ENCODE measurements around the gene ZNF268.
"Not testable (repeated sequence)": the region's sequence is repeated elsewhere in the genome, so short reads cannot be mapped to it uniquely, and the experiment has no call there.

The ZNF268 gene

DNA sequence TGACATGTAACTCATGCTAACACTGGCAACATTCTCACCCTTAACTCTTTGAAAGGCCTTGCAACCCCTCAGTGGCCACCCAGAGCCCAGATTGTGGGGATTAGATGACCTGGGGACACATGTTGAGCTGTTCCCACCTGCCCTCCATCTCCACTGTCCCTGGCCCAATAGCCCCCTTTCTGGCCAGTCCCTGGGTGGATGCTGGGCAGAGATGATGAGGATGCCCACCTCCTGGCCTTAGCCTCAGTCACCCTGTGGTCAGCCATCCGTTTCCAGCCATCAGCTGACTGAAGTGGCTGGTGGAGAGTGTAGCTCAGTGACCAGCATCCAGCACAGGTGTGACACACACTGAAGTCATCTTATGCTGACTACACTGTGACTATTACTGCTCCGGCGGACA lies 49.7 kb downstream of the ZNF268 start:
- DNase-seq = no peak

DNA sequence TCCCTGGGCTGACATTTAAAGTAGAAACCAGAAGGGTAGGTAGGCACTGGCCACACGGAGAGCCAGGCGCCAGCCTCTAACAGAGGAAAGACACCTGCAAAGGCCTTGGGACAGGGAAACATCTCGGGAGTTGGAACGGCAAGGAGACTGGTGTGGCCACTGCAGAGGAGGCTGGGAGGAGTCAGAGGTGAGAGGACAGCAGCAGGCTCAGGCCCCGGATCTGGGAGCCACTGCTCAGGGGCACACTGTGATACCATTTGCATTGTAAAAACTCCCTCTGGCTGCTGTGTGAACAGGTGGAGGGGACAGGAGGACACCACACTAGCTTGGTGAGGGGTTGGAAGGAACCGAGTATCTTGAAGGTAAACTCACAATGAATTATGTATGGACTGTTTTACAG lies 51.7 kb downstream of the ZNF268 start:
- DNase-seq = no peak

DNA sequence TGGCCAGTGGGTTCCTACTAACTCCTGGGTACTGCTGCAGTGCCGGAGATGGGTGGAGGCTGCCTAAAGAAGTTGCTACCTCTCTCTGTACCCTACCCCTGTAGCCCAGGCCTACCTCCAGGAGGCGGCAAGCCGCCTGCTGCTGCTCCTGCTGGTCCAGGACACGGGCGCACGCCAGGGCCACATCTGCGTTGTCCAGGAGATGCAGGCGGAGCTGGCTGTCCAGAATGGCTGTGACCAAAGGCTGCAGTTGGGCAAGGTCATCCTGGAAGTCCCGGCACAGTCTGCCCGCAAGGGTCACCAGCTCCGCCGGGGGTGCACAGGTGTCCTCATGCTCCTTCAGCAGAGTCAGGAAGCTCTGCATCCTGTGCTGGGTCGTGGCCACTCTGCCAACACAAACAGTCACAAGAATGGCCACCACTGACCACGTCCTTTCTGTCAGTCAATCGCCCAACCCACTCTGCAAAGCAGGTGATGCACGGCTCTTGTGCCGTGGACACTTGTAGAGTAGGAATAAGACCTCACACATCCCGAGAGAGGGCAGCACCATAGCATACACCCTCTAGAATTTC lies 52.8 kb downstream of the ZNF268 start:
- DNase-seq = no peak

DNA sequence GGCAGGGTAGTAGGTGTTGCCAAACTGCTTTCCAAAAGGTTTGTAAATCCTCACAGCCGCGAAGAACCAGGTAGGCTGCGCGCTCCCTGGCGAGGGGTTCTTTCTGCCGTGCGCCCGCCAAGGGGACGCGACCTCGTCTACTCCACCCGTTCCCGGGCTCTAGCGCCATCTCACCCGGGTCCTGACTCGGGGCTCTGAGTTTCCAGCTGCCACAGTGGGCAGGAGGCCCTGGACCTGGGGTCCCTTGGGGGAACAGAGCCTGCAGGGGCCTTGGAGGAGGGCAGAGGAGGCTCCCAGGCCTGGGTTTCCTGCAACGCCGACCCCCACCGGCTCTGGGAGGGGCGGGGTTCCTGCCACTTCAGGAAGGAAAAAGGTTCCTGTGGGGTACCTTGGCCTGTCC lies 53.7 kb downstream of the ZNF268 start:
- no peak for DNase-seq

DNA sequence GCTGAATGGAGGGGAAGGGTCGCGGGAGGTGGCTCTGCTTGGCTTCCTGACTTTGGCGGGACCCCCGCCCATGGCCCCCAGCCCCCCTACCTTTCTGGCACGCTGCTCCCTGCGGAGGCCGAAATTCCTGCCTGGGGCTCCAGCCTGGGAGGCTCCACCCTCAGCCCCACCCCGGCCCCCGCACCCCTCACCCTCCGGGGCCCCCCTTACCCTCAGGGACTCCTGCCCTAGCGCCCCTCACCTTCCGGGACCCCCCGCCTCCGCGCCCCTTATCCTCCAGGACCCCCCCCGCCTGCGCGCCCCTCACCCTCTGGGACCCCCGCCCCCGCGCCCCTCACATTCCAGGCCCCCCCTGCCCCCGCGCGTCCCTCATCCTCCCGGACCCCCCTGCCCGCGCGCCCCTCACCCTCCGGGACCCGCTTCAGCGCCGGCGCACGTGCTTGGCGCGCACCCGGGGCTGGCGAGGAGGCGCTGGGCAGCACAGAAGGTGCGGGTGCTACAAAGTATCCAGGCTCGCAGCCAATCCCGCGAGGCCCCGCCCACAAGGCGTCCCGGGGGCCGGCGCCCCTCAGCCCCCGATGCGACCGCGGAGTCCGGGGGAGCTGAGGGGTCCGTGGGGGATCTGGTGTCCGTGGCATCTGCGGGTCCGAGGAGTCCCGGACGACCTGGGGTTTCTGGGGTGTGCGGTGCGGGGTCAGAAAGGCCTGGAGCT lies 54.3 kb downstream of the ZNF268 start, which contains the start of gene ANHX:
Gene ANHX, minus strand, starts transcription at position 477 of the 712 bp plus-strand sequence. CDS start 1,521 bp downstream, outside the sequence.
- no peak for DNase-seq

DNA sequence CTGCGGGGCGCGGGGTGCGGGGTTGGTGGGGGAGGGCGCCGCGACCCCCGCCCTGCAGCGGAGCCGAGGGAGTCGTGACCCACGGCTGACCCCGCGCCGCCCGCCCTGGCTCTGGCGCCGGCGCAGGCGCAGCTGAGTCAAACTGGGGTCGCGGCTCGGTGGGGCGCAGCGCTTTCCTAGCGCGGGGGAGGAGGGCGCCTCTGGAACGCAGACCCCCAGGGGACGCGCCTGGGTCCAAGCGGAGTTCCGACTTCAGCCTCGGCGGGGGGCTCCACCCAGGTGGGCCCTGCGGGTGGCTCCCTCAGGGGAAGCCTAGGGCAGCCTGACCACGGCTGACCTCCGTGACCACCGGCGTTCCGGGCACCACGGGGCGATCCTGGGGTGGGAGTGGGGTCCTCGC lies 54.8 kb downstream of the ZNF268 start:
- no peak for DNase-seq

DNA sequence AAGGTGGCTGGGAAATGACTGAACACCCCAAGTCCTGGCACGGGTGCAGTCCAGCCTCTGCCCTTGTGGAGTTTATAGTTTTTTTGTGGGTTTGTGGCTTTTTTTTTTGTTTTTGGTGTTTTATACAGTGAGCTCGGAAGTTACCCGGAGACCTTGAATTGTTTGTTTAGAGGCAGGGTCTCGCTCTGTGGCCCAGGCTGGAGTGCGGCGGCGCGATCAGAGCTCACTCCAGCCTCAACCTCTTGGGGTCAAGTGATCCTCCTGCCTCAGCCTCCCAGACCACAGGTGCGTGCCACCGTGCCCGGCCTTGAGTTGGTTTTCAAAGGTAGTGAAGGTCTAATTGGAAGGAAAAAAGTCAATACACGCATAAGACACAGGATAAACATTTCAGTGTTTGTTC lies 55.3 kb downstream of the ZNF268 start:
- no peak for DNase-seq

DNA sequence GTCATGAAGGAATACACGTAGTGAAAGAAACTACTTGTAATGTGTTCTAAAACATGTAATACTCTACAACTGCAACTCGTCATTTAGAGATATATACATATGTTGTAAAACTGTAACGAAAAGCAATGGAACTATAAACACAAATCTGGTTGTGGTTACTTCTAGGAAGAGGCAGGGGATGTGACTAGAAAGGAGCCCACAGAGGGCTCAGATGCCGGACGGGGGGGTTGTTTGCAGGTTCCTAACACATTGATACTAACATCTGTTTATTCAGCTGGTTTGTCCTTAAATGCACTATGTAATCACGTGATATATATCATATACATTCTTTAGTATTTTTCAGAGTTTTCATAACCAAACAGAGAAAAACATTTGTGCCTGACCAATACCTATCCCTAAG lies 70.4 kb downstream of the ZNF268 start:
- no peak for DNase-seq

DNA sequence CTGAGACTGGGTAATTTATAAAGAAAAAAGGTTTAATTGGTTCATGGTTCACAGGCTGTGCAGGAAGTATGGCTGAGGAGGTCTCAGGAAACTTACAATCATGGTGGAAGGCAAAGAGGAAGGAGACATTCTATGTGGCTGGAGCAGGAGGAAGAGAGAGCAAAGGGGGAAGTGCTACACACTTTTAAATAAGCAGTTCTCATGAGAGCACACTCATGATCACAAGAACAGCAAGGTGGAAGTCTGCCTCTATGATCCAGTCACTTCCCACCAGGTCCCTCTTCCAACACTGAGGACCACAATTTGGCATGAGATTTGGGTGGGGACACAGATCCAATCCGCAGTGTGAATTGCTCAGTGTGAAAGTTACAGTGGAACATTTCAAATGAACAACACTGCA lies 74.5 kb downstream of the ZNF268 start:
- DNase-seq = not testable (repeated sequence)

DNA sequence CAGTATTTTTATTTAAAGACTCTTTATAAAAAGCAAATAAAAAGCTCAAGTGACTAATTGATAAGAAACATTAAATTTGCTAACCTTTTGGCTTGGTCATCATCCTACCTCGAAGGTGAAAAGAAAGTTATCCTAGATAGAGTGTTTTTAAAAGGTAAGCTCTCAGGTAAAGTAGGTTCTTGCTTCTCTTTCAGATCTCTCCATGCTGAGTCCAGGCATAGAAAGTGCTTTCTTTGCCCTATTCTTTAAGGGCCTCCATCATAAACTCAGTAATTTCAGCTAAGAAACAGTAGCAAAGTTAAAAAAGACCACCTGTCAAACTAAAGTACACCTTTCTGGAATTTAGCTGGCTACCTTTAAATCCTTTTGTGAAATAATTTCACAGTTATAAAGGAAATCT lies 75.0 kb downstream of the ZNF268 start:
- no peak for DNase-seq

DNA sequence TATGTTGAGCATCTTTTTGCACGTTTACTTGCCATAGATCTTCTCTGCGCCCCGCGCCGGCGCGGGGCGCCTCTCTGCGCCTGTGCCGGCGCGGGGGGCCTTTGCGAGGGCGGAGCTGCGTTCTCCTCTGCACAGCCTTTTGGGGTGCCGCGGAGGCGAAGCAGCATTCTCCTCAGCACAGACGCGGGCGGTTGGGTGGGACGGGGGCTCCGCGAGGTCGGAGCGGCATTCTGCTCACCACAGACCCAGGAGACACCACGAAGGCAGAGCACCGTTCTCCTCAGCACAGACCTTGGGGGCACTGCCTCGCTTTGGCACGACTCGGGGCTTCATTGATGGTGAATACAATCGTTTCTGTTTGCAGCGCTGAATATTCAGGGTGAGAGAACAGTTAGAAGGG lies 82.9 kb downstream of the ZNF268 start:
- DNase-seq = no peak
